ENCODE measurements around the gene RNF14.

RNF14 gene

GRCh38 chr5:142012792-142013388 lies 44.0 kb downstream of the RNF14 start, which contains the start of gene GNPDA1 (continued):
- TF ChIP-seq FEZF1 (tag by site-specific recombination; IDR thresholded peaks at IDR 0.05) (no peak), ZNF324 (tag by site-specific recombination; IDR thresholded peaks at IDR 0.05) (no peak), ZNF529 (tag by site-specific recombination; IDR thresholded peaks at IDR 0.05; ENCODE audit: insufficient replicate concordance) (no peak), ZNF610 (tag by site-specific recombination; IDR thresholded peaks at IDR 0.05; ENCODE audit: borderline replicate concordance) (no peak), ZNF19 (tag by site-specific recombination; IDR thresholded peaks at IDR 0.05; ENCODE audit: low read depth) (no peak), ZNF26 (tag by site-specific recombination; IDR thresholded peaks at IDR 0.05) (no peak), KLF16 (tag by site-specific recombination; IDR thresholded peaks at IDR 0.05) (no peak), GFI1B (tag by site-specific recombination; IDR thresholded peaks at IDR 0.05) (no peak), ZBTB21 (tag by site-specific recombination; IDR thresholded peaks at IDR 0.05) (no peak), SCRT2 (tag by site-specific recombination; IDR thresholded peaks at IDR 0.05) (no peak), ZNF701 (tag by site-specific recombination; IDR thresholded peaks at IDR 0.05) (no peak), RBAK (tag by site-specific recombination; IDR thresholded peaks at IDR 0.05) (no peak), ZBTB26 (tag by site-specific recombination; optimal IDR thresholded peaks at IDR 0.05) (peak; percentile 54), ZBTB7A (tag by site-specific recombination; IDR thresholded peaks at IDR 0.05; ENCODE audit: low read depth) (peak; percentile 14; the same call in 1 of the 2 replicates), ZNF571 (tag by site-specific recombination; IDR thresholded peaks at IDR 0.05) (no peak), ZSCAN16 (tag by site-specific recombination; IDR thresholded peaks at IDR 0.05) (no peak), ZFP41 (tag by site-specific recombination; IDR thresholded peaks at IDR 0.05; ENCODE audit: borderline replicate concordance) (no peak), ZNF221 (tag by site-specific recombination; IDR thresholded peaks at IDR 0.05; ENCODE audit: borderline replicate concordance) (no peak), ZNF155 (tag by site-specific recombination; IDR thresholded peaks at IDR 0.05) (no peak), ZSCAN23 (tag by site-specific recombination; IDR thresholded peaks at IDR 0.05) (no peak), WT1 (tag by site-specific recombination; IDR thresholded peaks at IDR 0.05) (no peak), ZNF138 (tag by site-specific recombination; IDR thresholded peaks at IDR 0.05; ENCODE audit: borderline replicate concordance) (no peak), ZNF768 (tag by site-specific recombination; IDR thresholded peaks at IDR 0.05) (no peak), ZNF148 (tag by site-specific recombination; IDR thresholded peaks at IDR 0.05; ENCODE audit: borderline replicate concordance) (no peak), ZNF416 (tag by site-specific recombination; IDR thresholded peaks at IDR 0.05) (no peak), ZNF521 (tag by site-specific recombination; IDR thresholded peaks at IDR 0.05) (no peak), ZNF76 (tag by site-specific recombination; IDR thresholded peaks at IDR 0.05; ENCODE audit: borderline replicate concordance, low read depth) (no peak), ZNF621 (tag by site-specific recombination; IDR thresholded peaks at IDR 0.05) (no peak), ZNF692 (tag by site-specific recombination; IDR thresholded peaks at IDR 0.05) (no peak)
- TF ChIP-seq, protein P1, sequence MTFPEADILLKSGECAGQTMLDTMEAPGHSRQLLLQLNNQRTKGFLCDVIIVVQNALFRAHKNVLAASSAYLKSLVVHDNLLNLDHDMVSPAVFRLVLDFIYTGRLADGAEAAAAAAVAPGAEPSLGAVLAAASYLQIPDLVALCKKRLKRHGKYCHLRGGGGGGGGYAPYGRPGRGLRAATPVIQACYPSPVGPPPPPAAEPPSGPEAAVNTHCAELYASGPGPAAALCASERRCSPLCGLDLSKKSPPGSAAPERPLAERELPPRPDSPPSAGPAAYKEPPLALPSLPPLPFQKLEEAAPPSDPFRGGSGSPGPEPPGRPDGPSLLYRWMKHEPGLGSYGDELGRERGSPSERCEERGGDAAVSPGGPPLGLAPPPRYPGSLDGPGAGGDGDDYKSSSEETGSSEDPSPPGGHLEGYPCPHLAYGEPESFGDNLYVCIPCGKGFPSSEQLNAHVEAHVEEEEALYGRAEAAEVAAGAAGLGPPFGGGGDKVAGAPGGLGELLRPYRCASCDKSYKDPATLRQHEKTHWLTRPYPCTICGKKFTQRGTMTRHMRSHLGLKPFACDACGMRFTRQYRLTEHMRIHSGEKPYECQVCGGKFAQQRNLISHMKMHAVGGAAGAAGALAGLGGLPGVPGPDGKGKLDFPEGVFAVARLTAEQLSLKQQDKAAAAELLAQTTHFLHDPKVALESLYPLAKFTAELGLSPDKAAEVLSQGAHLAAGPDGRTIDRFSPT (tag by site-specific recombination; IDR thresholded peaks at IDR 0.05) = no peak
- TF ChIP-seq, protein P2, sequence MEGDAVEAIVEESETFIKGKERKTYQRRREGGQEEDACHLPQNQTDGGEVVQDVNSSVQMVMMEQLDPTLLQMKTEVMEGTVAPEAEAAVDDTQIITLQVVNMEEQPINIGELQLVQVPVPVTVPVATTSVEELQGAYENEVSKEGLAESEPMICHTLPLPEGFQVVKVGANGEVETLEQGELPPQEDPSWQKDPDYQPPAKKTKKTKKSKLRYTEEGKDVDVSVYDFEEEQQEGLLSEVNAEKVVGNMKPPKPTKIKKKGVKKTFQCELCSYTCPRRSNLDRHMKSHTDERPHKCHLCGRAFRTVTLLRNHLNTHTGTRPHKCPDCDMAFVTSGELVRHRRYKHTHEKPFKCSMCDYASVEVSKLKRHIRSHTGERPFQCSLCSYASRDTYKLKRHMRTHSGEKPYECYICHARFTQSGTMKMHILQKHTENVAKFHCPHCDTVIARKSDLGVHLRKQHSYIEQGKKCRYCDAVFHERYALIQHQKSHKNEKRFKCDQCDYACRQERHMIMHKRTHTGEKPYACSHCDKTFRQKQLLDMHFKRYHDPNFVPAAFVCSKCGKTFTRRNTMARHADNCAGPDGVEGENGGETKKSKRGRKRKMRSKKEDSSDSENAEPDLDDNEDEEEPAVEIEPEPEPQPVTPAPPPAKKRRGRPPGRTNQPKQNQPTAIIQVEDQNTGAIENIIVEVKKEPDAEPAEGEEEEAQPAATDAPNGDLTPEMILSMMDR (tag by site-specific recombination; IDR thresholded peaks at IDR 0.05) = 0 out of 2 replicates have a peak, but pooled peaks have one; percentile 7

Data from HEK293 (cell line).